Medulla oblongata (tissue), 1 donor: ENCODE measurements around the gene RHBDD2.
"Not testable (repeated sequence)": the region's sequence is repeated elsewhere in the genome, so short reads cannot be mapped to it uniquely, and the experiment has no call there.

Source experiments
- DNase-seq: peaks from one replicate; pipeline ENCODE4 v3.0.0-alpha.2; 2015; ENCODE audit errors: extremely low spot score

RHBDD2 gene

DNA sequence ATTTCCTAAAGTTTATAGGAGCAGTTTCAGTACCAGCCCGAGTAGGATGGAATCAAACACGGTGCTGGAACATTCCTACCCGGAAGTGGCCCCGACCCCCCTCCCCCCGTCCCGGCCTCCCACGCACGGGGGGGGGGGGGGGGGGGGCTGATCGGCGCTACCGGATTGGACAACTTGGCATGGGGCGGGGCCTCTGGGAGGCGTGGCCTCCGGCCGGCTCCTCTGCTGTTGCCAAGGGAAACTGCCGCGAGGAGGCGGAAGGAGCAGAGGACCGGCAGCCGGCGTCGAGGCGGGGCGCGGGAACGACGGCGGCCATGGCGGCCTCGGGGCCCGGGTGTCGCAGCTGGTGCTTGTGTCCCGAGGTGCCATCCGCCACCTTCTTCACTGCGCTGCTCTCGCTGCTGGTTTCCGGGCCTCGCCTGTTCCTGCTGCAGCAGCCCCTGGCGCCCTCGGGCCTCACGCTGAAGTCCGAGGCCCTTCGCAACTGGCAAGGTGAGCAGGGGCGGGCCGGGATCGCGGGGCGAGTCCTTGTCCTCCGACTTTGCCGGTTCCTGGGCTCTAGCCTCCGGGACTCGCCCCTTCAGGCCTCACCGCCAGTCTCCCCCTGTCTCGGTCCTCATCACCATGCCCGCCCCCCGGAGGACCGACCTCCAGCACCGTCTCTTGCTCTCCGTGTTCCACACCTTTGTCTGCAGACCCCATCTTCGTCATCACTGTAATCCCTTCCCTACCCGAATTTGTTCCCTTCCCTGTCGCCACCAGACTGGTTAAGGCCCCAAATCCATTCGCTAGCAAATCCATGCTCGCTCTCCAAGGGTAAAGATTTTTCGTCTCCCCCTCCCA is at the start of gene RHBDD2:
RHBDD2 (plus strand) TSS at position 266 of the 843 bp plus-strand sequence; CDS start at position 315, 49 bp downstream.
- DNase-seq, result peak; percentile 97

DNA sequence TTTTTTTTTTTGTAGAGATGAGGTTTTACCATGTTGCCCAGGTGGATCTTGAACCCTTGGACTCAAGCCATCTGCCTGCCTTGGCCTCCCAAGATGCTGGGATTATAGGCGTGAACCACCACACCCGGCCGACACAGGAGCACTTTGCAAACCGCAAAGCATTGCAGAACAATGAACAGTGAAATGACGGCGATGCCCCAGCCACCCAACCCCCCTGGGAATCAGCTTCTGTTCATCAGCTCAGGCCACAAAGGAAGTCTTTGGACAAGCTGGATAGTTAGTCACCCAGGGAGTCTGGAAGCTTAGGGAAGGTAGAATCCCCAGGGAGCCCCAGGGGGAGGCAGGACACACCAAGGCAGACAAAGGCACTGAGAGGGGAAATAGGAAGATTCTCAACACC is 49.2 kb upstream of the RHBDD2 start:
- DNase-seq, result not testable (repeated sequence)

DNA sequence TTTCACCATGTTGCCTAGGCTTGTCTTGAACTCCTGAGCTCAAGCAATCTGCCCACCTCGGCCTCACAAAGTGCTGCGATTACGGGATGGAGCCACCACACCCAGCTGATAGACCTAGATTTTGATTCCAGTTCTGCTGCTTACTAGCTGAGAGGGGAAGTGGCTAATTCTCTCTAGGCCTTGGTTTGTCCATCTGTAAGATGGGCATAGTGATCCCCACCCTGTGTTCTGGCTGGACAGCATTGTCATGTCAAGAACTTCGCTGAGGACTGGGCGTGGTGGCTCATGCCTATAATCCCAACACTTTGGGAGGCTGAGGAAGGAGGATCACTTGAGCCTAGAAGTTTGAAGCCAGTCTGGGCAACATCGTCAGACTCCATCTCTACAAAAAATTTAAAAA is 47.9 kb upstream of the RHBDD2 start:
- no peak for DNase-seq

DNA sequence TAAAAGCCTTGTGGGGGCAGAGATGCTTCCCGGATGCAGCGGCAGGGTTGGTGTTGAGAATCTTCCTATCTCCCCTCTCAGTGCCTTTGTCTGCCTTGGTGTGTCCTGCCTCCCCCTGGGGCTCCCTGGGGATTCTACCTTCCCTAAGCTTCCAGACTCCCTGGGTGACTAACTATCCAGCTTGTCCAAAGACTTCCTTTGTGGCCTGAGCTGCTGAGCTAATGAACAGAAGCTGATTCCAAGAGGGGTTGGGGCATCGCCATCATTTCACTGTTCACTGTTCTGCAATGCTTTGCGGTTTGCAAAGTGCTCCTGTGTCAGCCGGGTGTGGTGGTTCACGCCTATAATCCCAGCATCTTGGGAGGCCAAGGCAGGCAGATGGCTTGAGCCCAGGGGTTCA is 45.2 kb upstream of the RHBDD2 start:
- DNase-seq, result not testable (repeated sequence)

DNA sequence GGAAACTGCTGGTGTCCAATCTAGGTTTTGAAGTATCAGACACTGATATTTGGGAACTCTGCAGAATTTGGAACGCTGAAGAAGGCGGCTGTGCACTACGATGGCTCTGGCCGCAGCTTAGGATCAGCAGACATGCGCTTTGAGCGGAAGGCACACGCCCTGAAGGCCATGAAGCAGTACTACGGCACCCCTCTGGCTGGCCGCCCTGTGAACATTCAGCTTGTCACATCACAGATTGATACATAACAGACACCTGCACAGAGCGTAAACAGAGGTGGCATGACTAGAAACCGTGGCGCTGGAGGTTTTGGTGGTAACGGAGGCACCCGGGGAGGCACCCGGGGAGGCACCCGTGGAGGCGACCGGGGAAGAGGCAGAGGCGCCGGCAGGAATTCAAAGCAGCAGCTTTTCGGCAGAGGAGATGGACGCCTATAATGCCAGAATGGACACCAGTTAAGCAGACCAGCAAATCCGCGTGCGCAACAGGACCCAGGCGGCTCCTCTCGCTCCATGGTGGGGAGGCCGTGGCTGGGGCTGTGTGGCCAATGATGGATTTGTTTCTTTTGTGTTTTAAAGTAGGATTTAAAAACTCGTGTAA is 43.0 kb upstream of the RHBDD2 start:
- no peak for DNase-seq

DNA sequence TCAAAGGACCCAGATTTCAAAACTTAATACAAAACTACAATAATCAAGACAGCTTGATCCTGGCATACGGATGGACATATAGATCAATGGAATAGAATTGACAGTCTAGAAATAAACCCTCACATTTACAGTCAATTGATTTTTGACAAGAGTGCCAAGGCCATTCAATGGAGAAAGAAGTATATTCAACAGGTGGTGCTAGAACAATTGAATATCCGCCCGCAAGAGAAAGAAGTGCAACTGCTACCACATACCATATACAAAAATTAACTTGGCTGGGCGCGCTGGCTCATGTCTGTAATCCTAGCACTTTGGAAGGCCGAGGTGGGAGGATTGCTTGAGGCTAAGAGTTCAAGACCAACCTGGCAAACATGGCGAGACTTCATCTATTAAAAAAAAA is 42.0 kb upstream of the RHBDD2 start:
- no peak for DNase-seq

DNA sequence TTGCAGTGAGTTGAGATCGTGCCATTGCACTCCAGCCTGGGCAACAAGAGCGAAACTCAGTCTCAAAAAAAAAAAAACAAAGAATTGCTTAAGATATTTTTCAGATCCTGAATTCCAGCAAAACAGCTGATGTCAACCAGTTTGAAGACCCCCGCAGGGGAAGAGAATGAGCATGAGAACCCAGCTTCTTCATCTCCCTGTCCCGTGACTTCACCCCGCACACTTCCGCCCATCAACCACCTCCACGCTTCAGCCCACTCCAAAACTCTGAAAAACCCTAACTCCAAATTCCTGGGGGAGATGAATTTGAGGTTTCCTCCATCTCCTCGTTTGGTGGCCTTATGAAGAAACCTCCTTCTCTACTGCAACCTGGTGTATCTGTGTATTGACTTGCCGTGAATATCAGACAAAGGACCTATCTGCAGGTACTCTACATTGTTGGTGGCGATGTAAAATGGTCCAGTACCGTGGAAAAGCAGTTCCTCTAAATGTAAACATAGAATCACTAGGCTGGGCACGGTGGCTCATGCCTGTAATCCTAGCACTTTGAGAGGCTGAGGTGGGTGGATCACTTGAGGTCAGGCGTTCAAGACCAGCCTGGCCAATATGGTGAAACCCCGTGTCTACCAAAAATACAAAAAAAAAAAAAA is 40.4 kb upstream of the RHBDD2 start:
- not testable (repeated sequence) for DNase-seq

DNA sequence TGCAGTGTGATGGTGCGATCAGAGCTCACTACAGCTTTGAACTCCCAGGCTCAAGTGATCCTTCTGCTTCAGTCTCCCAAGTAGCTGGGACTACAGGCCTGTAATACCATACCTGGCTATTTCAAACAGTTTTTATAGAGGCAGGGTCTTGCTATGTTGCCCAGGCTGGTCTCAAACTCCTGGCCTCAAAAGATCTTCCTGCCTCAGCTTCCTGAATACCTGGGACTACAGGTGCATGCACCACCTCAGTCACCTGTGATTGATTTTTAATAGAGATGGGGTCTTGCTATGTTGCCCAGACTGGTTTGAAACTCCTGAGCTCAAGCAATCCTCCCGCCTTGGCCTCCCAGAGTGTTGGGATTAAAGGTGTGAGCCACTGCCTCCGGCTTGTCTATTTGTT is 38.8 kb upstream of the RHBDD2 start:
- DNase-seq, result no peak

DNA sequence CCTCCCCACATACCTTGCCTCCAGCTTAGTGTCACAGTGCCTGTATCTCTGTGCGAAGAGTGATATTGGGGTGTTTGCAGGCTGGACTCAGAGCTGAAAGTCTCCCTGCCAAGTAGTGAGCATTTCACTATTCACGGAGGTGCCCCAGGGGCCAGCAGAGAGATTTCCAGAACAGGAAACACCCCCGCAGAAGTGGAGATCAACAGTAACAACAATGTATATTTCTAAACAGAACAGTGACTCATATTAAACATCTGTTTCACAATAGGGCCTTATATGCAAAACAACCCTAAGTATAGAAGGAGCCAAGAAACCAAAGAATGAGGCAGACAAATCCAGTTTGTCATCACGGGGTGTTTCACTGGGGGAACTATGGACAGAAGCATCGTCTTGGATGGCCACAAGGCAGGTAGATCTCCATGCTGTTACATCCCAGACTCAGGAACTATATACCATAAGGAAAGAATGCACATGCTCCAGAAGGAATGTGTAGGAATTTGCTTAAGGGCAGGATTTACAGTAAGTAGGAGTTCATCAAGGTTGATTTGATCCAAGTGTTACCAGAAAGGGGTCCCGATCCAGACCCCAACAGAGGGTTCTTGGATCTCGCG is 35.9 kb upstream of the RHBDD2 start:
- DNase-seq, result peak; percentile 6

DNA sequence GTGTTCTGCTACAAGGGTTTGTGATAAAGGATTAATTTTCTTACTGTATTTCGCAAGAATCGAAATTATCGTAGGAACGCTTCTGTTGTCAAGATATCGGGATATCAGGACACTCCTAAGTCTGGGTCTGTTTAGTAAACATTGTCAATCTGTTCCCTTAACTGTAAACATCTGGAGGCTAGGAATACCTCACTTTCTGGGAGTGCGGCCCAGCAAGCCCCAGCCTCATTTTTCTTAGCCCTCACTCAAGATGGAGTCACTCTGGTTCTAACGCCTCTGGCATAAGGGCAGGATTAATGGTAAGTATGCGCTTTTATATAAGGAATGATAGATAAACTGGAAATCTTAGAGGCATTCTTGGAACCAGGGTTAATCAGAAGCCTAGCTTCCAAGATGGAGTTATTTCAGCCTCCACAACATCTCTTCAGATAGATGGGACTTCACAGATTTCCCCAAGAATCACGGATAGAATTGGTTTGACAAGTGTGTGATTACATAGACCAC is 35.2 kb upstream of the RHBDD2 start:
- no peak for DNase-seq

DNA sequence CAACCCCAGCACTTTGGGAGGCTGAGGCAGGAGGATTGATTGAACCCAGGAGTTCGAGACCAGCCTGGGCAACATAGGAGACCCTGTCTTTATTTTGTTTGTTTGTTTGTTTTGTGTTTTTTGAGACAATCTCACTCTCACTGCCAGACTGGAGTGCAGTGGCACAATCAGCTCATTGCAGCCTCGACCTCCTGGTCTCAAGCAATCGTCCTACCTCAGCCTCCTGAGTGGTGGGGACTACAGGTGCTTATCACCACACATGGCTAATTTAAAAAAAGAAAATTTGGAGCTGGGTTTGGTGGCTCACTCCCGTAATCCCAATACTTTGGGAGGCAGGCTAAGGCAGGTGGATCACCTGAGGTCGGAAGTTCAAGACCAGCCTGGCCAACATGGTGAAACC is 34.7 kb upstream of the RHBDD2 start:
- no peak for DNase-seq

DNA sequence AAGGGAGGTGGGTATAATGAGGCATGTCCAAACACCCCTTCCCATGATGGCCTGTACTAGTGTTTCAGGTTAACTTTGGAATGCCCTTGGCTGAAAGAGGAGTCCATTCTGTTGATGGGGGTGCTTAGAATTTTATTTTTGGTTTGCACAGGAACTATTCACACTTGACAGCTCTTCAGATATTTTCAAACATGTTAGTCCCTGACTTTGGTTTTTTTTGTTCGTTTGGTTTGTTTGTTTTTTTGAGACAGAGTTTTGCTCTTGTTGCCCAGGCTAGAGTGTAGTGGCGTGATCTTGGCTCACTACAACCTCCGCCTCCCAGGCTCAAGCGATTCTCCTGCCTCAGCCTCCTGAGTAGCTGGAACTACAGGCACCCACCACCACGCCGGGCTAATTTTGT is 33.7 kb upstream of the RHBDD2 start:
- DNase-seq, result not testable (repeated sequence)

DNA sequence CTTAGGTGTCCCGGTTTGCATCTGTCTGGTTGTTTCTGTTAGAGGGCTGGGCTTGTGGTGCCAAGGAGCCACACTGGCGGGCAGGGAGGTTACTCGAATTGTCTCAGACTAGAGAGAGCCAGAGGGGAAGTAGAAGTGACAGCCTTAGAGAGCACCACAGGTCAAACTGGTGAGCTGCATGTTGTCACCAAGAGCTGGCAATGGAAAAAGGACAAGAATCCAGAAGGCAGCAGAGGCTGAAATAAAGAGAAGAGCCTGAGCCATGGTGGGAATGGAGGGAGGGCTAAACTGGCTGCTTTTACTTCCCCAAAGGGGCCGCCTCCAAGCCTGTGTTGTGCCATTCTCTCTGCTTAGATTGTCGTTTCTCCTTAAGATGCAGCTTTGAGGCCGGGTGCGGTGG is 31.1 kb upstream of the RHBDD2 start:
- no peak for DNase-seq

DNA sequence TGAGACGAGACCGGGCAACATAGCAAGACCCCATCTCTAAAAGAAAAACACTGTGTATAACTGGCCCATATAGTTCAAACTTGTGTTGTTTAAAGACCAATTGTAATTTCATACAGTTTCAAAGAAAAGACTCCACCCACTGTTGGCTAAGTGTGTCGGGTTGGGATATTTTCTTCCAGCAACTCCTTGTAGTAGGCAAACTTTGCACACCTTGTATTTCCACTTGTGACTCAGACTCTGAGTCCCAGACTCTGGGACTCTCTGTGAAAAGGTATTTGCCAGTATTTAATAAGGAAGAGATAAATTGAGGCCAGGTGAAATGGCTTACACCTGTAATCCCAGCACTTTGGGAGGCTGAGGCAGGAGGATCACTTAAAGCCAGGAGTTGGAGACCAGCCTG is 29.3 kb upstream of the RHBDD2 start:
- DNase-seq, result no peak

DNA sequence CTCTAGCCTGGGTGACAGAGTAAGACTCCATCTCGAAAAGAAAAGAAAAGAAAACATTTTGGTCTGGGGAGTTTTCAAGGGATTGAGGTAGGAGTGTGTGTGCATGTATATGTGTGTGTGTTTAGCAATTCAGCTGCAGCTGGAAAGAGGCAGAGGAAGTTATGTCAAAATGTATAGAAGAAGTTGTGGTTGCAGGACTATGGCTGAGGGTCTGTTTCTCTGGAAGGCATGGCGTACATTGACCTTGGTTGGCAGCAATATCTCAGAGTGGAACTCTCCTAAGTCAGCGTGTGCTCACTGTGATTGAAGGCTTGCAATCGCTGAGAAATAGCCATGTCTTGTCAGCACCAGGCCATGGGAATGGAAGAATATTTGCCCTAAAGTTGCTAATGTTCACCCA is 28.6 kb upstream of the RHBDD2 start:
- DNase-seq, result no peak

DNA sequence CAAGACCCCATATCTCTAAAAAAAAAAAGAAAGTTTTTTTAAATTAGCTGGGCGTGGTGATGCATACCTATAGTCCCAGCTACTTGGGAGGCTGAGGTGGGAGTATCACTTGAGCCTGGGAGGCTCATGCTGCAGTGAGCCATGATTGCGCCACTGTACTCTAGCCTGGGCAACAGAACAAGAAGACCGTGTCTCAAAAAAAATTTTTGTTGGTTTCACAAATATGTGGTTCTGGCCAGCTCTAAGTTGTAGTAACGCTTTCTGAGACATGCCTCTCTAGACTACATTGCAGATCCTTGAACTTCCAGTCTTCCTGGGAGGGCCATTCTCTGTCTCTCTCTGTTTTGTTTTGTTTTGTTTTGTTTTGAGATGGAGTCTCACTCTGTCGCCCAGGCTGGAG is 24.6 kb upstream of the RHBDD2 start:
- no peak for DNase-seq

DNA sequence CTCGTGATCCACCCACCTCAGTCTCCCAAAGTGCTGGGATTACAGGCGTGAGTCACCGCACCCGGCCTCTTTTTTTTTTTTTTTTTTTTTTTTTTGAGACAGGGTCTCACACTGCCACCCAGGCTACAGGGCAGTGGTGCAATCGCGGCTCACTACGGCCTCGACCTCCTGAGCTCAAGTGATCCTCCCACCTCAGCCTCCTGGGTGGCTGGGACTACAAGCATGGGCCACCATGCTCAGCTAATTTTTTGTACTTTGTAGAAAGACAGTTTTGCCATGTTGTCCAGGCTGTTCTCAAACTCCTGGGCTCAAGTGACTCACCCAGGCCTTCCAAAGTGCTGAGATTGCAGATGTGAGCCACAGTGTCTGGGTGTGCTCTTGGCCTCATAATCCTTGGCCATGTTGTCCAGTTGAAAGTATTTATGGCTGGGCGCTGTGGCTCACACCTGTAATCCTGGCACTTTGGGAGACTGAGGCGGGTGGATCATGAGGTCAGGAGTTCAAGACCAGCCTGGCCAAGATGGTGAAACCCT is 24.0 kb upstream of the RHBDD2 start:
- not testable (repeated sequence) for DNase-seq

DNA sequence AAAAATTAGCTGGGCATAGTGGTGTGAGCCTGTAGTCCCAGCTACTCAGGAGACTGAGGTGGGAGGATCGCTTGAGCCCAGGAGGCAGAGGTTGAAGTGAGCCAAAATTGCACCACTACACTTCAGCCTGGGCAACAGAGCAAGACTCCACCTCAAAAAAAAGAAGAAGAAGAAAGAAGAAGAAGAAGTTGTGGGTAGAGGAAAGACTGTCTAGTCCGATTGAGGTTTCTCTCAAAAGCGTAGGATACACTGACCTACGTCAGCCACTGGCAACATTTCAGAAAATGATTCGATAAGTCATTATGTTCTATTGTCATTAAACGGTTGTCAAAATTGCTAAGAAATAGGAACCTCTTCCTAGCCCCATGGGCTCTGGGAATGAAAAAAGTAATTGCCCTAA is 22.3 kb upstream of the RHBDD2 start:
- DNase-seq, result peak; percentile 13

DNA sequence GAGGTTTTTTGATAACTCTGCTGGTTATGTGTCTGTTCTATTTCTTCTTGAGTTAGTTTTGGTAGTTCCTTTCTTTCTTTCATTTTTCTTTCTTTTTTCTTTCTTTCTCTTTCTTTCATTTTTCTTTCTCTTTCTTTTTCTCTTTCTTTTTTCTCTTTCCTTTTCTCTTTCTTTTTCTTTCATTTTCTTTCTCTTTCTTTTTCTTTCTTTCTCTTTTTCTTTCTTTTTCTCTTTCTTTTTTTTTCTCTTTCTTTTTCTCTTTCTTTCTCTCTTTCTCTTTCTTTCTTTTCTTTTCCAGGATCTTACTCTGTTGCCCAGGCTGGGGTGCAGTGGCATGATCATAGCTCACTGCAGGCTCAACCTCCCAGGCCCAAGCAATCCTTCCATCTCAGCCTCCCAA is 20.4 kb upstream of the RHBDD2 start:
- no peak for DNase-seq

DNA sequence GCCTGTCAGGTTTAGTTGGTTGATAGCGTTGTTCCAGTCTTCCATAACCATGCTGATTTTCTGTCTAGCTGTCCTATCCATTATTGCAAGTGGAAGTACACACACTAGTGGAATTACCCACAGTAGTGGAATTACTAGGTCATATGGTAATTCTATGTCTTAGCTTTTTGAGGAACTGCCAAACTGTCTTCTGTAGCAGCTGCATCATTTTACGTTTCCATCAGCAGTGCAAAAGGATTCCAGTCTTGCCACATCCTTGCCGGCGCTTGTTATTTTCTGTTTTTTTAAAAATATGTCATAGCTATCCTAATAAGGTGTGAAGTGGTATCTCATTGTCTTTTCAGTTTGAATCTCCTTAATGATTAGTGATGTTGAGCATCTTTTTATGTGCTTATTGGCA is 17.2 kb upstream of the RHBDD2 start:
- DNase-seq, result no peak

DNA sequence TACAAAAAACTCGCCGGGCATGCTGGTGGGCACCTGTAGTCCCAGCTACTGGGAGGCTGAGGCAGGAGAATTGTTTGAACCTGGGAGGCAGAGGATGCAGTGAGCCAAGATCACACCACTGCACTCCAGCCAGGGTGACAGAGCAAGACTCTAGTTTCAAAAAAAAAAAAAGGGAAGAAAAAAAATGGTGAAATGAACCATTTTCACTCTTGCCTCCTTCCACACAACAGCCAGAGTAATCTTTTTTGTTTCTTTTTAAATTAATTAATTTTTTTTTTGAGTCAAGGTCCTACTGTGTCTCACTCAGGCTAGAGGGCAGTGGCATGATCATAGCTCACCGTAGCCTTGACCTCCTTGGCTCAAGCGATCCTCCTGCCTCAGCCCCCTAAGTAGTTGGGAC is 14.6 kb upstream of the RHBDD2 start:
- DNase-seq, result not testable (repeated sequence)

DNA sequence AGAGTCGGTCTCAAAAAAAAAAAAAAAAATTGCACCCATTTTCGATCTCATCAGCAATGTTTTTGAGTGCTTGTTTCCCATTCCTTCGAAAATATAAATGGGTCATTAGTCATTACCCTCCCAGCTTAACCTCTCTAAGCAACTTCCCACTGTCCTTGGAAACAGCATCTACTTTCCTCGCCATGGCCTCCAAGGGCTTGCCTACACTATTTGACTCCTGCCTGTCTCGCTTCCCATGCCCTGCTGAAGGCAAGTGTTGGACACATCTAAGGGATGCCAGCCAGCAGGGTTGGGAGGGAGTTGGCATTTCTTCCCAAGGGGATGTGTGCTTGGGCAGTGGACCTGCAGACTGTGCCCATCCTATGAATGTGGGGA is 12.7 kb upstream of the RHBDD2 start:
- peak; percentile 39 for DNase-seq
